Measurements from ENCODE around the gene ADGRV1.
"Not testable (repeated sequence)": the region's sequence is repeated elsewhere in the genome, so short reads cannot be mapped to it uniquely, and the experiment has no call there.

Gene ADGRV1

GRCh38 chr5:90598293-90598692 lies 39.7 kb downstream of the ADGRV1 start:
- DNase-seq (ENCODE audit: low read depth), result no peak
- TF ChIP-seq CTCF (IDR thresholded peaks at IDR 0.05; ENCODE audit: low read length, missing control alignments), result no peak
- no peak overlapping the region for H3K4me3 ChIP-seq (replicated peaks; ENCODE audit: low read depth, low read length)

- H3K4me3 ChIP-seq (replicated peaks; ENCODE audit: low read depth, low read length); DNase-seq (ENCODE audit: low read depth): not testable (repeated sequence)
Observed at GRCh38 chr5:90600307-90600706, 41.7 kb downstream of the ADGRV1 start.

- no peak overlapping the region for H3K4me3 ChIP-seq (replicated peaks; ENCODE audit: low read depth, low read length)
- DNase-seq (ENCODE audit: low read depth), result no peak
- no peak for TF ChIP-seq CTCF (IDR thresholded peaks at IDR 0.05; ENCODE audit: low read length, missing control alignments)
Observed at GRCh38 chr5:90601468-90601867, 42.9 kb downstream of the ADGRV1 start.

GRCh38 chr5:90602681-90603080 lies 44.1 kb downstream of the ADGRV1 start:
- no peak overlapping the region for H3K4me3 ChIP-seq (replicated peaks; ENCODE audit: low read depth, low read length)
- no peak for TF ChIP-seq CTCF (IDR thresholded peaks at IDR 0.05; ENCODE audit: low read length, missing control alignments)
- no peak for DNase-seq (ENCODE audit: low read depth)

GRCh38 chr5:90606539-90606938 lies 47.9 kb downstream of the ADGRV1 start:
- DNase-seq (ENCODE audit: low read depth), result no peak
- TF ChIP-seq CTCF (IDR thresholded peaks at IDR 0.05; ENCODE audit: low read length, missing control alignments), result peak; percentile 4
- no peak overlapping the region for H3K4me3 ChIP-seq (replicated peaks; ENCODE audit: low read depth, low read length)

GRCh38 chr5:90612919-90613318 lies 54.3 kb downstream of the ADGRV1 start:
- TF ChIP-seq CTCF (IDR thresholded peaks at IDR 0.05; ENCODE audit: low read length, missing control alignments), result no peak

GRCh38 chr5:90613459-90613858 lies 54.9 kb downstream of the ADGRV1 start:
- no peak overlapping the region for H3K4me3 ChIP-seq (replicated peaks; ENCODE audit: low read depth, low read length)
- no peak for DNase-seq (ENCODE audit: low read depth)
- no peak for TF ChIP-seq CTCF (IDR thresholded peaks at IDR 0.05; ENCODE audit: low read length, missing control alignments)

More at GRCh38 chr5:90612919-90613318, 54.3 kb downstream of the ADGRV1 start:
- no peak overlapping the region for H3K4me3 ChIP-seq (replicated peaks; ENCODE audit: low read depth, low read length)
- DNase-seq (ENCODE audit: low read depth), result no peak

Data from fibroblast of pulmonary artery (primary cell).